ENCODE results near the gene CA6.

The CA6 gene

DNA sequence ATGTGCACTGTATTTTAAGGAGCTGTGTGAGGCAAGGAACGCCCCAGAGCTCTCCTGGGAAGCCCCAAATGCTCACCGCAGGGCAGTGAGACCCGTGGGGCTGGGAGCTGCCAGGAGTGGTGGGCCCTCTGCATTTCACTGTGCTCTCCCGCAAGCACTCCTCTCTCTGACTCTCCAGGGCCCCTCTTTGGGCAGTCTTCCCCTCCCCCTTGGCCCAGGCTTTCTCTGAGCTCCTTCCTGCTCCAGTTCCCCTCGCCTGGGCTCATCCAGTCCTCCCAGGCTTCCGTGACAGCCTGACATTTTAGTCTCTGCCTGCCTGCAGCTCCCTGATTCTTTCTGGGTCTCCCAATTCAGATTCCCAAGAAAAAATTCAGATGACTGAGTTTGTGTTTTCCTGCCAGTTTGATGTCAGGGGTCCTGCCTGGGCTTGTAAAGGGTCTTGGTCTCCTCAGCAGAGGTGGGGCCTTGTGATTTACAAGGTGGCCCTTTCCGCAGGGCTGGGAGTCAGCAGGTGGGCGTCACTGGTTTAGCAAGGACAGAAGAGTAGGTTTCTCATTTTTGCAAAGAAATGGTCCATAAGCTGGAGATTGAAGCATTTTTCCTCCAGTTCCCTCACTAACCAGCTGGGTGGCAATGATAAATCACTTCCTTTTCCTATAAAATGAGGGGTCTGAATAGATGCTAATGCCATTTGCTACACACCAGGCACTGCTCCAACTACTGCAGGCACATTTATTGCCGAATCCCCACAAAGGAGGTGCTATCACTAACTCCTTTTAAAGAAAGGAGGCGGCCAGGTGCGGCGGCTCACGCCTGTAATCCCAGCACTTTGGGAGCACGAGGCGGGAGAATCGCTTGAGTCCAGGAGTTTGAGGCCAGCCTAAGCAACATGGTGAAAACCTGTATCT is 1.9 kb upstream of the CA6 start:
- WGBS, 2 experiments = 49 to 54% methylated on average over 16 of the region's 16 CpGs
- H3K27me3 ChIP-seq (ENCODE audit: control insufficient read depth, insufficient read depth, low read length, poor library complexity, severe bottlenecking) = no peaks in the 10 kb centered on the region
- H3K27ac ChIP-seq (ENCODE audit: insufficient read depth, low read depth, low read length, poor library complexity, severe bottlenecking) = peak overlapping the region; percentile 13
- peaks cover 24% of the 10 kb centered on the region for H3K4me1 ChIP-seq (ENCODE audit: control insufficient read depth, insufficient read depth, low read length)
- no peaks in the 10 kb centered on the region for H3K9me3 ChIP-seq (ENCODE audit: control insufficient read depth, low read length)
- H3K4me3 ChIP-seq (ENCODE audit: insufficient read depth, low read depth, low read length) = no peak overlapping the region
- H3K36me3 ChIP-seq (ENCODE audit: control insufficient read depth, insufficient read depth, low read length) = no peaks in the 10 kb centered on the region

- no peaks in the 10 kb centered on the region for H3K27me3 ChIP-seq (ENCODE audit: control insufficient read depth, insufficient read depth, low read length, poor library complexity, severe bottlenecking)
- H3K36me3 ChIP-seq (ENCODE audit: control insufficient read depth, insufficient read depth, low read length) = no peaks in the 10 kb centered on the region
- no peaks in the 10 kb centered on the region for H3K9me3 ChIP-seq (ENCODE audit: control insufficient read depth, low read length)
- peaks cover 24% of the 10 kb centered on the region for H3K4me1 ChIP-seq (ENCODE audit: control insufficient read depth, insufficient read depth, low read length)
- H3K27ac ChIP-seq (ENCODE audit: insufficient read depth, low read depth, low read length, poor library complexity, severe bottlenecking) = no peak overlapping the region
- no peak overlapping the region for H3K4me3 ChIP-seq (ENCODE audit: insufficient read depth, low read depth, low read length)
- 91 to 94% methylated on average over 9 of the region's 9 CpGs for WGBS, 2 experiments
Measured at GRCh38 chr1:8947127-8947691, 1.5 kb downstream of the CA6 start.

DNA sequence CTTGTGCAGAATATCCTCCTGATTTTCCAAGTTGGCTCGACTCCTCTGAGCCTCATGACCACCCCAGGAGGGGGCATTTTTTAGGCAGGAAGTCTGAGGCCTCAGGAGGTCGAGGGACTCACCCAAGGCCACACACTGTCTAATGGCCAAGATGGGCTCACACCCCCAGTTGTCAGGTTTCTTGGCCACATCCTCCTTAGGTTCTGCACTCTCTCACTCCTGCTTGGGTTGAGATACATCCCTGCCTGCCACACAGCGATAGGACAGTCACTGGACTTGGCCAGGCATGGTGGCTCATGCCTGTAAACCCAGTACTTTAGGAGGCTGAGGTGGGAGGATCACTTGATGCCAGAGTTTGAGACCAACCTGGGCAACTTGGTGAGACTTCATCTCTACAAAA is 4.6 kb downstream of the CA6 start:
- no peaks in the 10 kb centered on the region for H3K4me1 ChIP-seq (ENCODE audit: control insufficient read depth, insufficient read depth, low read length)
- H3K36me3 ChIP-seq (ENCODE audit: control insufficient read depth, insufficient read depth, low read length) = no peaks in the 10 kb centered on the region
- no peak overlapping the region for H3K27ac ChIP-seq (ENCODE audit: insufficient read depth, low read depth, low read length, poor library complexity, severe bottlenecking)
- 89 to 92% methylated on average over 3 of the region's 3 CpGs for WGBS, 2 experiments
- H3K4me3 ChIP-seq (ENCODE audit: insufficient read depth, low read depth, low read length) = no peak overlapping the region
- H3K27me3 ChIP-seq (ENCODE audit: control insufficient read depth, insufficient read depth, low read length, poor library complexity, severe bottlenecking) = no peaks in the 10 kb centered on the region
- no peaks in the 10 kb centered on the region for H3K9me3 ChIP-seq (ENCODE audit: control insufficient read depth, low read length)

GRCh38 chr1:8951231-8951630 is 5.6 kb downstream of the CA6 start:
- Histone ChIP-seq H3K4me1 (ENCODE audit: control insufficient read depth, insufficient read depth, low read length) (no peaks in the 10 kb centered on the region), H3K27me3 (ENCODE audit: control insufficient read depth, insufficient read depth, low read length, poor library complexity, severe bottlenecking) (no peaks in the 10 kb centered on the region), H3K9me3 (ENCODE audit: control insufficient read depth, low read length) (no peaks in the 10 kb centered on the region), H3K27ac (ENCODE audit: insufficient read depth, low read depth, low read length, poor library complexity, severe bottlenecking) (no peak overlapping the region), H3K36me3 (ENCODE audit: control insufficient read depth, insufficient read depth, low read length) (no peaks in the 10 kb centered on the region), H3K4me3 (ENCODE audit: insufficient read depth, low read depth, low read length) (no peak overlapping the region)
- 16 to 18% methylated on average over 6 of the region's 6 CpGs for WGBS, 2 experiments

DNA sequence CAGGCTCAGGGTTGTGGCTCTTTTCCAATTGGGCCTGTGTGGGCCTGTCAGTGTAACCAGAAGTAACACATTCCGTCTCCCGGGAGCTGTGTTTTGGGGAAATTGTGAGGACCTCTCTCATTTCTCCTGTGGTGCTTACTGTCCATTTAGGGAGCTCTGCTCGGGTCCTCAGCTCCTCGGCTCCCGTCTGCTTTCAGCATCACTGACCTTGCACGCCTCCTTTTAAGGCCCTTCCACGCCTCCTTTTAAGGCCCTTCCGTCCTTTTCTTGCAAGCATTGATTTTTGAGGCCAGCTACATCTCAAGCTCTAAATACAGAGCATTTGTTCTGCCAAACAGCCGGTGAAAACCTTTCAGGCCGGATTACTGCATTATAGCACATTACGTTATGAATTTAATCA is 9.7 kb downstream of the CA6 start:
- Histone ChIP-seq H3K27me3 (ENCODE audit: control insufficient read depth, insufficient read depth, low read length, poor library complexity, severe bottlenecking) (no peaks in the 10 kb centered on the region), H3K36me3 (ENCODE audit: control insufficient read depth, insufficient read depth, low read length) (no peaks in the 10 kb centered on the region), H3K27ac (ENCODE audit: insufficient read depth, low read depth, low read length, poor library complexity, severe bottlenecking) (no peak overlapping the region), H3K4me1 (ENCODE audit: control insufficient read depth, insufficient read depth, low read length) (no peaks in the 10 kb centered on the region), H3K4me3 (ENCODE audit: insufficient read depth, low read depth, low read length) (no peak overlapping the region), H3K9me3 (ENCODE audit: control insufficient read depth, low read length) (no peaks in the 10 kb centered on the region)
- WGBS, 2 experiments = 76 to 81% methylated on average over 11 of the region's 11 CpGs

- no peak overlapping the region for H3K27ac ChIP-seq (ENCODE audit: insufficient read depth, low read depth, low read length, poor library complexity, severe bottlenecking)
- no peaks in the 10 kb centered on the region for H3K27me3 ChIP-seq (ENCODE audit: control insufficient read depth, insufficient read depth, low read length, poor library complexity, severe bottlenecking)
- H3K9me3 ChIP-seq (ENCODE audit: control insufficient read depth, low read length) = no peaks in the 10 kb centered on the region
- no peaks in the 10 kb centered on the region for H3K4me1 ChIP-seq (ENCODE audit: control insufficient read depth, insufficient read depth, low read length)
- WGBS, 2 experiments = 91 to 93% methylated on average over 17 of the region's 17 CpGs
- no peaks in the 10 kb centered on the region for H3K36me3 ChIP-seq (ENCODE audit: control insufficient read depth, insufficient read depth, low read length)
- H3K4me3 ChIP-seq (ENCODE audit: insufficient read depth, low read depth, low read length) = no peak overlapping the region
Measured at GRCh38 chr1:8956461-8957349, 11.0 kb downstream of the CA6 start.

DNA sequence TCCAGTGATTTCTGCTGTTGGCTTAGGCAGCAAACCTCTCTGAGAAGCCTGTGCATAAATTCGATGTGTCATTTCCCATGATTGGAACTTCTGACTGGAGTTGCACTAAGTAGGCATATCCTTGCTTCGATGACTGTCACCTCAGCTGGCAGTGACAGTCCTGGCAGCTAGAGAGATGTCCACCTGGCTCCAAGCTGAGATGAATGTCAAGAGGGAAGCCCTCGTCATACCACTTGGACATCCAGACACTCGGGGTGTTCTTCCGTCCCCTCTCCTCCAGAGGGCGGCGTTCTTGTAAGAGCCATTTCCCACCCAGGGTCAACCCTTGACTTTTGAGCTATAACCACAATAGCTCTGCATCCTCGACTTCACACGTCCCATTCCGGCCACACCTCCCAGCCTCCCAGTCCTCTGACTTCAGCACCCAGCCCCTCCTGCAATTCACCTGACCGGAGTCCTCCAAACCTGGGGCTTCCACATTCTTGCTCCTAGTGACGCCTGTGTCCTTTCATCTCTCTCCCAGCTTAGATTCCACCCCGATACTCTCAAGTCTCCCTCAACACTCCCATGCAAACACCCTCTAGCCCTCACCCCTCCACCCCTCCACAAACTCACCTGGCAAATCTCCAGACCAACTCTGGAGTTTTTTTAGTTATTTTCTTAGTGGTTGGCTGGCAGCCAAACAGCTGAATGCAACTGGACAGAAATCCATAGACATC is 17.3 kb downstream of the CA6 start:
- Histone ChIP-seq H3K36me3 (ENCODE audit: control insufficient read depth, insufficient read depth, low read length) (no peaks in the 10 kb centered on the region), H3K27me3 (ENCODE audit: control insufficient read depth, insufficient read depth, low read length, poor library complexity, severe bottlenecking) (no peaks in the 10 kb centered on the region), H3K4me3 (ENCODE audit: insufficient read depth, low read depth, low read length) (no peak overlapping the region), H3K9me3 (ENCODE audit: control insufficient read depth, low read length) (no peaks in the 10 kb centered on the region), H3K27ac (ENCODE audit: insufficient read depth, low read depth, low read length, poor library complexity, severe bottlenecking) (no peak overlapping the region), H3K4me1 (ENCODE audit: control insufficient read depth, insufficient read depth, low read length) (no peaks in the 10 kb centered on the region)
- 51 to 52% methylated on average over 13 of the region's 13 CpGs for WGBS, 2 experiments

GRCh38 chr1:8963963-8964362 is 18.3 kb downstream of the CA6 start:
- Histone ChIP-seq H3K27me3 (ENCODE audit: control insufficient read depth, insufficient read depth, low read length, poor library complexity, severe bottlenecking) (no peaks in the 10 kb centered on the region), H3K36me3 (ENCODE audit: control insufficient read depth, insufficient read depth, low read length) (no peaks in the 10 kb centered on the region), H3K4me1 (ENCODE audit: control insufficient read depth, insufficient read depth, low read length) (no peaks in the 10 kb centered on the region), H3K4me3 (ENCODE audit: insufficient read depth, low read depth, low read length) (no peak overlapping the region), H3K27ac (ENCODE audit: insufficient read depth, low read depth, low read length, poor library complexity, severe bottlenecking) (no peak overlapping the region), H3K9me3 (ENCODE audit: control insufficient read depth, low read length) (no peaks in the 10 kb centered on the region)
- WGBS, 2 experiments = 82 to 88% methylated on average over 8 of the region's 8 CpGs

DNA sequence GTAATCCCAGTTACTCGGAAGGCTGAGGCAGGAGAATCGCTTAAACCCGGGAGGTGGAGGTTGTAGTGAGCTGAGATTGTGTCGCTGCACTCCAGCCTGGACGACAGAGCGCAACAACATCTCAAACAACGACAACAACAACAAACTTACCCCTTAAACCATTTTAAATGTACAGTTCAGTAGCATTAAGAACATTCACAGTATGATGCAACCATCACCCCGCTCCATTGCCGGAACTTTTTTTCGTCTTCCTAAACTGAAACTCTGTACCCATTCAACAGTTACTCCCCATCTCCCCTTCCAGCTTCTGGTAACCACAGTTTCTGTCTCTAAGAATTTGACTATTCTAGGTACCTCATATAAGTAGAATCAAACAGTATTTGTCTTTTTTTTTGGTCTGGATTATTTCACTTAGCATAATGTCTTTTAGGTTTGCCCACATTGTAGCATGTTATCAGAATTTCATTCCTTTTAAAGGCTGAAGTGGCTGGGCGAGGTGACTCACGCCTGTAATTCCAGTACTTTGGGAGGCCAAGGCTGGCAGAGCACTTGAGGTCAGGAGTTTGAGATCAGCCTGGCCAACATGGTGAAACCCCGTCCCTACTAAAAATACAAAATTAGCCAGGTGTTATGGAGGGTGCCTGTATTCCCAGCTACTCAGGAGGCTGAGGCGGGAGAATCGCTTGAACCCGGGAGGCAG is 19.6 kb downstream of the CA6 start:
- Histone ChIP-seq H3K9me3 (ENCODE audit: control insufficient read depth, low read length) (no peaks in the 10 kb centered on the region), H3K27me3 (ENCODE audit: control insufficient read depth, insufficient read depth, low read length, poor library complexity, severe bottlenecking) (no peaks in the 10 kb centered on the region), H3K4me1 (ENCODE audit: control insufficient read depth, insufficient read depth, low read length) (no peaks in the 10 kb centered on the region), H3K4me3 (ENCODE audit: insufficient read depth, low read depth, low read length) (no peak overlapping the region), H3K27ac (ENCODE audit: insufficient read depth, low read depth, low read length, poor library complexity, severe bottlenecking) (no peak overlapping the region), H3K36me3 (ENCODE audit: control insufficient read depth, insufficient read depth, low read length) (no peaks in the 10 kb centered on the region)
- WGBS, 2 experiments = 91 to 95% methylated on average over 16 of the region's 16 CpGs

Measured in ectodermal cell (in vitro differentiated cells).